K562 (cell line): Measurements from ENCODE around the gene TRIM45. TPM values are rescaled to one million over a fixed set of nuclear protein-coding genes. Genes with fewer than 3 reads are reported as not detected.

Experiments used
- BRF2 ChIP-seq: IDR thresholded peaks from 3 replicates; pipeline ENCODE4 v1.6.1; 2011; ENCODE audit warnings: borderline replicate concordance, mild to moderate bottlenecking; ENCODE audit not compliant: insufficient read length, insufficient read depth
- CBX1 ChIP-seq: sonication (generic); IDR thresholded peaks from 2 replicates; pipeline ENCODE4 v1.6.1; 2016; ENCODE audit warnings: antibody characterized with exemption, low read depth, mild to moderate bottlenecking
- CREB5 ChIP-seq: fragments of 250-450 bp; sonication (Bioruptor Pico); IDR thresholded peaks from 2 replicates; pipeline ENCODE4 v1.5.0; 2020; ENCODE audit warnings: mild to moderate bottlenecking
- DNMT1 ChIP-seq: fragments of 450-650 bp; IDR thresholded peaks from 2 replicates; pipeline ENCODE4 v1.6.1; 2016; ENCODE audit warnings: antibody characterized with exemption, mild to moderate bottlenecking
- FIP1L1 ChIP-seq: fragments of 200-400 bp; formaldehyde crosslinking; IDR thresholded peaks from 2 replicates; pipeline ENCODE4 v1.6.1; 2018; ENCODE audit warnings: mild to moderate bottlenecking, low read depth, low read length; ENCODE audit not compliant: poor library complexity, severe bottlenecking
- FUS ChIP-seq: fragments of 200-400 bp; formaldehyde crosslinking; optimal IDR thresholded peaks from 2 replicates; pipeline ENCODE3; 2017; ENCODE audit warnings: low read depth, low read length
- GABPB2 ChIP-seq: fragments of 250-450 bp; sonication (Bioruptor Pico); conservative IDR thresholded peaks from 2 replicates; pipeline ENCODE4 v1.5.1; 2021; ENCODE audit warnings: mild to moderate bottlenecking
- HDGF ChIP-seq: fragments of 450-650 bp; IDR thresholded peaks from 2 replicates; pipeline ENCODE4 v1.6.1; 2016
- HSF4 ChIP-seq: fragments of 250-450 bp; sonication (Bioruptor Pico); IDR thresholded peaks from 2 replicates; pipeline ENCODE4 v2.1.2; 2022; ENCODE audit warnings: mild to moderate bottlenecking, moderate library complexity, borderline replicate concordance
- IRF2 ChIP-seq: sonication (generic); formaldehyde crosslinking; IDR thresholded peaks from 2 replicates; pipeline ENCODE4 v1.8.1; 2022; ENCODE audit warnings: mild to moderate bottlenecking, missing genetic modification reagents
- MED1 ChIP-seq: sonication (generic); formaldehyde crosslinking; IDR thresholded peaks from 2 replicates; pipeline ENCODE4 v1.8.1; 2023; ENCODE audit warnings: missing genetic modification reagents, borderline replicate concordance
- MNT ChIP-seq, 2 experiments: fragments of 450-650 bp; conservative IDR thresholded peaks; 2 replicates each; pipeline ENCODE4 v1.6.1; 2017; ENCODE audit warnings: mild to moderate bottlenecking in 2 of 2, moderate library complexity in 2 of 2
- NFIC ChIP-seq: fragments of 450-650 bp; IDR thresholded peaks from 2 replicates; pipeline ENCODE4 v1.6.1; 2017; ENCODE audit warnings: mild to moderate bottlenecking, inconsistent platforms
- PHF8 ChIP-seq: fragments of 200-600 bp; sonication (generic); IDR thresholded peaks from 2 replicates; pipeline ENCODE4 v1.6.1; 2012; ENCODE audit warnings: mixed run types, mild to moderate bottlenecking, inconsistent platforms, low read length, moderate library complexity, borderline replicate concordance
- SIRT6 ChIP-seq: IDR thresholded peaks from one replicate; pipeline ENCODE4 v1.6.1; 2012; ENCODE audit warnings: low read depth, mild to moderate bottlenecking, control low read depth, inconsistent platforms, low read length, moderate library complexity
- SOX6 ChIP-seq: fragments of 450-650 bp; IDR thresholded peaks from 2 replicates; pipeline ENCODE4 v1.6.1; 2014; ENCODE audit warnings: mild to moderate bottlenecking
- TCFL5 ChIP-seq: fragments of 250-450 bp; sonication (Bioruptor Pico); conservative IDR thresholded peaks from 2 replicates; pipeline ENCODE4 v1.6.1; 2021; ENCODE audit warnings: mild to moderate bottlenecking, moderate library complexity, matching md5 sums
- TRIM24 ChIP-seq, 2 experiments: fragments of 450-650 bp; IDR thresholded peaks; 2 replicates each; pipeline ENCODE4 v1.6.1; 2016
- U2AF2 ChIP-seq: fragments of 200-400 bp; formaldehyde crosslinking; optimal IDR thresholded peaks from 2 replicates; pipeline ENCODE3; 2017; ENCODE audit warnings: low read depth, mild to moderate bottlenecking, low read length
- ZBTB12 ChIP-seq: fragments of 250-450 bp; sonication (Bioruptor Pico); IDR thresholded peaks from 2 replicates; pipeline ENCODE4 v1.4.0; 2020
- ZNF143 ChIP-seq: sonication (generic); formaldehyde crosslinking; IDR thresholded peaks from 2 replicates; pipeline ENCODE4 v1.9.0; 2022; ENCODE audit warnings: mild to moderate bottlenecking, missing genetic modification reagents
- ZNF354B ChIP-seq: fragments of 250-450 bp; sonication (Bioruptor Pico); IDR thresholded peaks from 2 replicates; pipeline ENCODE4 v1.4.0; 2020
- ZNF57 ChIP-seq: fragments of 450-650 bp; formaldehyde crosslinking; IDR thresholded peaks from 2 replicates; pipeline ENCODE4 v1.4.0; 2020; ENCODE audit warnings: mild to moderate bottlenecking, moderate library complexity
- ZNF589 ChIP-seq: fragments of 200-800 bp; sonication (Bioruptor generic); IDR thresholded peaks from 2 replicates; pipeline ENCODE4 v1.6.1; 2016; ENCODE audit warnings: low read depth, missing genetic modification characterization, missing compliant biosample characterization
- ZNF644 ChIP-seq: fragments of 200-800 bp; sonication (Bioruptor generic); IDR thresholded peaks from 2 replicates; pipeline ENCODE4 v1.6.1; 2016; ENCODE audit warnings: low read depth, missing genetic modification characterization, missing compliant biosample characterization
- ZSCAN29 ChIP-seq: fragments of 450-650 bp; IDR thresholded peaks from 2 replicates; pipeline ENCODE4 v1.6.1; 2017
- polyA plus RNA-seq, 8 experiments: library from polyadenylated mRNA; depleted of rRNA in 4 of 8; stranded (reverse) in 5 of 8; unstranded in 3 of 8; fragments of >200 nt; fragmentation: Nextera tagmentation in 2 of 8; fragmentation: Illumina TruSeq in 1 of 8; extraction: Ambion mirVana in 2 of 8; extraction: Trizol in 1 of 8; gene quantifications; 2 replicates each; pipeline versions ENCODE4 v1.2.1 to v1.2.3, GENCODE V29; 2011 to 2014; ENCODE audit warnings: inconsistent platforms in 1 of 8, missing spikeins in 1 of 8
- total RNA-seq, 7 experiments: library from RNA; depleted of rRNA in 6 of 7; stranded (reverse); fragments of >200 nt in 6 of 7; fragmentation: Illumina TruSeq in 2 of 7; extraction: Trizol in 2 of 7; gene quantifications; 2 replicates each; pipeline versions ENCODE4 v1.2.1 to v1.2.3, GENCODE V29; 2011 to 2021; ENCODE audit warnings: low replicate concordance in 1 of 7

The TRIM45 gene
- total and polyA plus RNA-seq, 9 of the 15 experiments (the other 6 are each of a cell fraction or from before 2014, with no cell fraction given): 1.9 to 6.2 (median 3.6) TPM

- TF ChIP-seq SOX6 (peak; percentile 38; the same call in 1 of the 2 replicates), ZSCAN29 (no peak), CREB5 (CRISPR knock-in tag) (no peak), ZNF589 (no peak), TRIM24 (IDR thresholded peaks at IDR 0.05) (peak in 1 of 2 experiments; percentile 26; a peak in 1 of 4 replicates), DNMT1 (no peak), HDGF (no peak), PHF8 (peak; percentile 78; the same call in 1 of the 2 replicates), HSF4 (no peak), ZNF644 (tag) (no peak), GABPB2 (CRISPR knock-in tag) (no peak), BRF2 (no peak), ZBTB12 (CRISPR knock-in tag) (0 out of 2 replicates have a peak, but pooled peaks have one; percentile 36), ZNF354B (CRISPR knock-in tag) (0 out of 2 replicates have a peak, but pooled peaks have one; percentile 5), TCFL5 (no peak), ZNF143 (CRISPR knock-in tag) (no peak), NFIC (peak; percentile 47), MNT (conservative IDR thresholded peaks at IDR 0.05) (peak; percentile 52 to 64), CBX1 (peak; percentile 84; the same call in 1 of the 2 replicates), FUS (no peak), IRF2 (no peak), FIP1L1 (peak; percentile 48), U2AF2 (no peak), ZNF57 (CRISPR knock-in tag) (no peak), SIRT6 (no peak), MED1 (CRISPR knock-in tag) (no peak)
Measured at GRCh38 chr1:117121589-117122329, at the start of gene TRIM45 (continued).
